Astrocyte (in vitro differentiated cells and primary cell): Measurements from ENCODE around the gene ZNF221.

ENCODE experiments used
- CTCF ChIP-seq: IDR thresholded peaks from 2 replicates; pipeline ENCODE4 v1.5.1; 2011; ENCODE audit warnings: low read depth, mild to moderate bottlenecking, inconsistent platforms, low read length, moderate library complexity; ENCODE audit not compliant: insufficient read depth
- EZH2 ChIP-seq: IDR thresholded peaks from 2 replicates; pipeline ENCODE4 v1.6.1; 2012; ENCODE audit warnings: mild to moderate bottlenecking, low read length, inconsistent platforms; ENCODE audit not compliant: insufficient read depth

- TF ChIP-seq EZH2 (no peak), CTCF (no peak)
Observed at GRCh38 chr19:44007473-44007872, 56.4 kb downstream of the ZNF221 start.
